GM18868 (cell line): ENCODE measurements around the gene PALMD.
A peak's percentile ranks its signal among the peaks of the same experiment; 100 is the strongest.

Source experiments
- ATAC-seq: cut with Tn5 transposase; IDR thresholded peaks from one replicate; pipeline ENCODE4 v1.9.1; 2021; ENCODE audit warnings: mild to moderate bottlenecking, moderate library complexity; ENCODE audit not compliant: unreplicated experiment

The PALMD gene

DNA sequence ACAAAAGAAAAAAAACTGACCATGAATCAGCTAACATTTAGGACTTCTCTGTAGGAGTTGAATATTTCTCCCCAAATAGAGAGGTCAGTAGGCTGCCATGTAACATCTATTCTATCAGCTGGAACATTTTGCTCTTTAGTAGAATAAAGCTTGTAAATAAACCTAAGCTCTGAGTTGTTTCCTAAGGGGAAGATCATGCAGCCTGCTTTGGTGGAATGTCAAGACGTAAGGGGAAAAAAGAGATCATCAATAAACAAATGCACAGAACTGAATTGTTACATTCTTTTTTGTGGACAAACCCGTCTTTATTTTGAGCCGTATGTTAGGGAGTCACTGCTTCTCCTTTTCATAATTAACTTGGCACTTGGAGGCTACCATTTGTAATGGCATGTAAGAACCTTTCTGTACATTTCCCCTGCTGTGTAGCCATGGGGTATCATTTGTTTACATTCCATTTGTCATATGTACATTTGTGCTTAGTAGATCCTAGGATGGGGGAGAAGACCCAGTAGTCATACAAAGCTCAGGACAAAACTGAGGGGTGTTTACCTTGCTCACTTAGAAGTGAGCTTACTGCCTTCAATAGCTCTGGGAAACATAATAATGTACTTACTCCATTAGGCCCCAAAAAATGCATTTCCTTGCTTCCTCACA is 10.8 kb upstream of the PALMD start:
- no peak for ATAC-seq

- ATAC-seq = no peak
Measured at GRCh38 chr1:99635664-99636063, 10.2 kb upstream of the PALMD start.

DNA sequence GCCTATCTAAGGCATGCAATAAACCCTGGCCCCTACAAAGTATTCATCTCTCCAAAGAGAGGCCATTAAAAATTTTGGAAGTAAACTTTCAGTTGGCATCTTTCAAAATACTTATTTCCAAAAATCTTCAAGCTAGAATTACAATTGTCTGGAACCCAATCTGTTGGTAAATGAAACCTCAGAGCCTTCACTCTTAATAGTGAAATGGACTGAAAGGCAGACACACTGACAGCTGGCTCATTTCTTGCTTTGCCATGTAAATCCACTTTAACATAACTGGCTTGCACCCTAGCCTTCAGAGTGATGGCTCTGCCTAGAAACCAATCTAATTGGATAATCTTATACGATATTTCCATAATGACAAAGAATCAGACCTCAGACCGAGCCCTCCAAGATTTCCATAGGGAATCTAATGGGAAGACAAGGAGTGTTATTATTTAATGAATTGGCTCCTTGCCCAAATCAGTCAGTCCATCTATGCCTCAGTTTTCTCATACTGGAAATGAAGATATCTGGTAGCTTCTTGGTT is 9.2 kb upstream of the PALMD start:
- no peak for ATAC-seq

GRCh38 chr1:99638853-99639252 is 7.1 kb upstream of the PALMD start:
- no peak for ATAC-seq

GRCh38 chr1:99639408-99639807 is 6.5 kb upstream of the PALMD start:
- ATAC-seq = no peak

GRCh38 chr1:99639945-99640344 is 6.0 kb upstream of the PALMD start:
- ATAC-seq = no peak

GRCh38 chr1:99640672-99641071 is 5.2 kb upstream of the PALMD start:
- no peak for ATAC-seq

DNA sequence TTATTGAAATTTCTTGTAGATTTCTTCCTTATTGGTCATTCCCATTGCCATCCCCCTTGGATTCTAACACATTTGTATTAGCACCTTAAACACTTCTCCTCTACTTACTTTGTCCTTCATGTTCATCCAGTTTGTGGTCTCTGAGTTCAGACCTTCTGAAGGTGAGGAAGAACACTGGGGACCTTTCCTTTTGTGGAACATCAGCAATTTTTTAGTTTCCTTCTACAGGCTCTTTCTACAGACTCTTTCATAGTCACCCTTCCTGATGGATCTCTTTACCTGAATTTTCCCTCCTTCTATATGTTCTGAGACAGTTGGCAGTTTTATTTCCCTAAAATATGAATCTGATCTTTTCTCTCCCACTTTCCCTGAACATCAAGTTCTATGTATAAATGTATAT is 4.4 kb upstream of the PALMD start:
- no peak for ATAC-seq

- ATAC-seq = no peak
Measured at GRCh38 chr1:99642053-99642452, 3.9 kb upstream of the PALMD start.

- no peak for ATAC-seq
Measured at GRCh38 chr1:99643021-99643779, 2.7 kb upstream of the PALMD start.

GRCh38 chr1:99644279-99645004 is 1.5 kb upstream of the PALMD start:
- peak; percentile 90 for ATAC-seq

- no peak for ATAC-seq
Measured at GRCh38 chr1:99645203-99645602, 710 bp upstream of the PALMD start.

- ATAC-seq = no peak
Measured at GRCh38 chr1:99646868-99647267, 955 bp downstream of the PALMD start.

- ATAC-seq = no peak
Measured at GRCh38 chr1:99647490-99647889, 1.6 kb downstream of the PALMD start.

DNA sequence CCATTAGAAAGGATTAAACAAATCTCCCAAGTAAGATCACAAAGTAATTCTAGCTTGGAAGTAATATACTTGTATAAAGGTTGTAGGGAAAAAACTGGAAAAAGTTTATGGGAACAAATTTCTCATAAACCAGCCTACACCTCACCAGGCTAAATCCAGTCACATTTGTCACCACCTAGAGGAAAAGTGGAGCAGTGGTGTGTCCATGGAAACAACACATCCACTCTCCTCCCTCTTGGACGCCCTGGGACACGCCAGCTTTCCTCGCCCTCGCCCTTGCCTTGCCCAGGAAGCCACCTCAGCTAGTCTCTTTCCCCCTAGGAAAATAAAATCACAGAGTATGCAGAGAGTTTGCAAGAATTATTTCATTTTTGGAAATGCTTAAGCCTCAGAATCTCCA is 2.2 kb downstream of the PALMD start:
- no peak for ATAC-seq

- ATAC-seq = no peak
Measured at GRCh38 chr1:99650030-99650429, 4.1 kb downstream of the PALMD start.

GRCh38 chr1:99650773-99651437 is 5.0 kb downstream of the PALMD start:
- no peak for ATAC-seq

DNA sequence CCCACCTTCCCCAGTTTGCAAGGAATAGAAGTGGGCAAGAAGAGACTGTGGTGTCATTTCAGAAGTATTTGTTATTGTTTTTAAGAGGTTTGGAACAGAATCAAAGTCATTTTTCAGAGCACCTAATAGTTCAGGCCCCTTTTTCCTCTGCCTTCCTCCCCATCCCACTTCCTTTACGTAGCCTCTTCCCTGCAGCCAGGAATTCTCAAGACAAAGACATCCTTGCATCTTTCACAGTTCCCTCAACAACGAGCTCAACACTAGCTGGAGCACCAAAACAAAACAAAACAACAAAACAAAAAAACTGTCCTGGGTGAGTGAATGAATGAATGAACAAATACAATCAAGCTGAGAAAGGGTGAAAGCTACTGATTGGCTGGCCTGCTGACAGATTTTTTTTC is 7.0 kb downstream of the PALMD start:
- no peak for ATAC-seq

GRCh38 chr1:99655376-99655775 is 9.5 kb downstream of the PALMD start:
- ATAC-seq = no peak

DNA sequence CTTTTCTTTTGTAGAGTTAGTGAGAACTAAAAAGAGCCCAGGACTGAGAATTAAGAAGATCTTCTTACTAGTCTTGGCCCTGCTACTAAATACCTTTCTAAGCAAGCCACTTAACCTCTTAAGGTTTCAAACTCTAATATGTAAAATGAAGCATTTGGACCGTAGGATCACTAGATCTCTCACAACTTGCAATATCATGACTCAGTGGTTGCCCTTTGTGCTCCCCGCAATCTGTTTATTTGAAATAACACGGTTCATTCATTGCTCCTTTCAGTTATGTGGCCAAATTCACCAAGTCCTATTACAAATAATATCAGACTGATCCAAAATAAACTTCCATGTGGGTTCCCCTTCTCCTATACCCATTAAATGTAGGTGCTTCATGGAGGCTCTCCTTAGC is 10.8 kb downstream of the PALMD start:
- no peak for ATAC-seq
